ENCODE measurements around the gene TSFM. TPM values are rescaled to one million over a fixed set of nuclear protein-coding genes. Genes with fewer than 3 reads are reported as not detected.

Gene TSFM
- 53.2 TPM for total RNA-seq (2021; ENCODE audit: unreplicated experiment)
- 20.7 and 28.2 TPM in 2 replicates for polyA plus RNA-seq (2012)
- percentile 79 among the genes with signal in this experiment for Bru-seq, nascent RNA
- BruChase-seq, experiment 1, labeled RNA remaining after a 6-hour chase: percentile 72 among the genes with signal in this experiment
- percentile 74 among the genes with signal in this experiment for BruChase-seq, experiment 2, labeled RNA remaining after a 2-hour chase
- long read RNA-seq, transcript TSFM-204 (6 exons, 2,192 nt): major isoform, 34 of 44 reads
- long read RNA-seq, partial matches to known transcripts: 2 of 44 reads
- long read RNA-seq, other reads (novel, unspliced or antisense): 7 of 44 reads

- ATAC-seq (peak; percentile 89), DNase-seq (ENCODE audit: low read depth, low spot score) (peak; percentile 89)
- H3K9me3 ChIP-seq (ENCODE audit: control insufficient read depth in 1 of 2, insufficient read depth in 1 of 2, low read depth in 1 of 2, low read length in 2 of 2): no peaks in the 10 kb centered on the region
- RAD21 ChIA-PET (ENCODE audit: low non-redundant PET in 1 of 2, low total read pairs in 2 of 2, uncharacterized antibody in 2 of 2, unreplicated experiment in 2 of 2): interaction anchor here in 1 of 2 experiments (0.7 kb wide), 1 partner anchor 11 kb away, joined by 3 read pairs; the partner anchor contains the start of genes EEF1AKMT3 and METTL1
- H3K27ac ChIP-seq (ENCODE audit: low read depth, low read length): peak within 1 kb of the TSS; percentile 53
- POLR2A ChIA-PET: interaction anchor here (0.7 to 1.2 kb wide), 3 partner anchors 11 to 30 kb away, joined by 3 to 6 read pairs (median 3); partner anchors contain the start of genes EEF1AKMT3 and METTL1
- peaks cover 6 to 10% of the 10 kb centered on the region in 2 experiments for H3K4me1 ChIP-seq (ENCODE audit: control insufficient read depth in 1 of 2, insufficient read depth in 2 of 2, low read length in 2 of 2)
- H3K79me2 ChIP-seq (ENCODE audit: insufficient read depth, low read length): peaks cover 47% of the 10 kb centered on the region
- H3K4me2 ChIP-seq (ENCODE audit: low read length): peak within 1 kb of the TSS; percentile 74
- peak within 1 kb of the TSS; percentile 91 for H3K9ac ChIP-seq (ENCODE audit: low read length)
- CTCF ChIA-PET: interaction anchor here (0.9 to 1.1 kb wide), 4 partner anchors 10 to 23 kb away, joined by 3 to 5 read pairs (median 4); partner anchors contain the start of genes EEF1AKMT3 and METTL1
- H2AFZ ChIP-seq (ENCODE audit: low read depth, low read length, poor library complexity, severe bottlenecking): no peak within 1 kb of the TSS
- H3K9me2 ChIP-seq (ENCODE audit: insufficient read depth): no peaks in the 10 kb centered on the region
- BruUV-seq (replicated peaks): no TSS peak
- H4K20me1 ChIP-seq (ENCODE audit: insufficient read depth): no peaks in the 10 kb centered on the region
- H3K4me3 ChIP-seq (replicated peaks in 1 of 2; ENCODE audit: low read depth in 1 of 2, low read length in 2 of 2): peak within 1 kb of the TSS; percentile 98 to 100
- intact Hi-C loops (cut with micrococcal nuclease): loop anchor here (1.0 kb wide), 1 partner anchor 11 kb away; the partner anchor contains the start of genes EEF1AKMT3 and METTL1
- peaks cover 17 to 25% of the 10 kb centered on the region in 2 experiments; a peak in 3 of 4 replicates for H3K36me3 ChIP-seq (ENCODE audit: control insufficient read depth in 1 of 2, insufficient read depth in 2 of 2, low read length in 2 of 2)
- H3K27me3 ChIP-seq (ENCODE audit: insufficient read depth, low read length): no peaks in the 10 kb centered on the region
- peak; percentile 73 for TF ChIP-seq YY1 (IDR thresholded peaks at IDR 0.05; ENCODE audit: extremely low read depth, insufficient replicate concordance, low read depth, low read length)
- no peak for TF ChIP-seq EZH2phosphoT487 (IDR thresholded peaks at IDR 0.05; ENCODE audit: borderline replicate concordance)
- no peak for TF ChIP-seq FOSL1 (IDR thresholded peaks at IDR 0.05; ENCODE audit: low read depth)
- TF ChIP-seq SIN3A (IDR thresholded peaks at IDR 0.05; ENCODE audit: low read depth): peak; percentile 95
- peak; percentile 76 to 93 (median 85) for TF ChIP-seq CTCF (IDR thresholded peaks at IDR 0.05 in 2 of 3, conservative IDR thresholded peaks at IDR 0.05 in 1 of 3; ENCODE audit: borderline replicate concordance in 1 of 3, insufficient read depth in 1 of 3, low read depth in 2 of 3, low read length in 2 of 3)
- no peak; the same call in 1 of the 2 replicates for TF ChIP-seq JUND (IDR thresholded peaks at IDR 0.05)
- TF ChIP-seq SP1 (IDR thresholded peaks at IDR 0.05; ENCODE audit: low read depth): peak; percentile 92
- peak; percentile 90 for TF ChIP-seq SRF (IDR thresholded peaks at IDR 0.05; ENCODE audit: low read depth)
- TF ChIP-seq EZH2 (IDR thresholded peaks at IDR 0.05): no peak
- TF ChIP-seq ELF1 (IDR thresholded peaks at IDR 0.05; ENCODE audit: borderline replicate concordance, low read depth): no peak; the same call in 1 of the 2 replicates
- TF ChIP-seq POLR2AphosphoS5 (IDR thresholded peaks at IDR 0.05; ENCODE audit: low read depth, low read length): peak; percentile 94
- TF ChIP-seq RAD21 (IDR thresholded peaks at IDR 0.05; ENCODE audit: low read depth): peak; percentile 47
- no peak; the same call in 1 of the 2 replicates for TF ChIP-seq ATF3 (IDR thresholded peaks at IDR 0.05)
- no peak for TF ChIP-seq ZNF274 (IDR thresholded peaks at IDR 0.05; ENCODE audit: low read depth, low read length)
- peak; percentile 94 for TF ChIP-seq CBX3 (IDR thresholded peaks at IDR 0.05; ENCODE audit: low read depth)
- peak; percentile 51 for TF ChIP-seq TCF7L2 (IDR thresholded peaks at IDR 0.05; ENCODE audit: borderline replicate concordance, extremely low read depth, insufficient read depth, insufficient read length)
- TF ChIP-seq MAX (IDR thresholded peaks at IDR 0.05): peak; percentile 94
- TF ChIP-seq EGR1 (IDR thresholded peaks at IDR 0.05; ENCODE audit: low read depth): no peak
- peak; percentile 79 for TF ChIP-seq POLR2A (IDR thresholded peaks at IDR 0.05; ENCODE audit: borderline replicate concordance, extremely low read depth, insufficient read depth, insufficient read length)
- TF ChIP-seq ZFX (IDR thresholded peaks at IDR 0.05): peak; percentile 59; the same call in 1 of the 2 replicates
- TF ChIP-seq ZBTB33 (IDR thresholded peaks at IDR 0.05; ENCODE audit: extremely low read depth, insufficient replicate concordance, low read length): peak; percentile 89
Measured at GRCh38 chr12:57782608-57783465, at the start of gene TSFM. Gene TSFM (plus strand): TSS chr12:57782787. CDS start chr12:57782802, 15 bp downstream.
